HG03039 (cell line): Measurements from ENCODE around the gene STAT6.

Experiments
- ATAC-seq: cut with Tn5 transposase; IDR thresholded peaks from one replicate; pipeline ENCODE4 v1.9.1; 2021; ENCODE audit warnings: mild to moderate bottlenecking, moderate library complexity; ENCODE audit not compliant: unreplicated experiment

STAT6 gene

GRCh38 chr12:57051011-57051410 lies 60.2 kb downstream of the STAT6 start:
- no peak for ATAC-seq

GRCh38 chr12:57049890-57050289 lies 61.3 kb downstream of the STAT6 start, which contains the start of gene MYO1A:
Gene MYO1A, minus strand, starts transcription at chr12:57050129. Its CDS starts 1,806 bp downstream, at chr12:57048323.
- ATAC-seq, result no peak

- ATAC-seq, result no peak
Measured at GRCh38 chr12:57049119-57049446, 62.1 kb downstream of the STAT6 start.

GRCh38 chr12:57048423-57049118 lies 62.6 kb downstream of the STAT6 start:
- no peak for ATAC-seq

GRCh38 chr12:57047981-57048380 lies 63.2 kb downstream of the STAT6 start:
- ATAC-seq, result no peak

GRCh38 chr12:57046947-57047890 lies 63.9 kb downstream of the STAT6 start:
- no peak for ATAC-seq

GRCh38 chr12:57046086-57046791 lies 64.9 kb downstream of the STAT6 start:
- no peak for ATAC-seq
